COLO829 (cell line): ENCODE results near the gene USP16.
A peak's percentile ranks its signal among the peaks of the same experiment; 100 is the strongest.

Source experiments
- DNase-seq: peaks from one replicate; pipeline ENCODE4 v3.0.0; 2012; ENCODE audit warnings: low spot score

USP16 gene

DNA sequence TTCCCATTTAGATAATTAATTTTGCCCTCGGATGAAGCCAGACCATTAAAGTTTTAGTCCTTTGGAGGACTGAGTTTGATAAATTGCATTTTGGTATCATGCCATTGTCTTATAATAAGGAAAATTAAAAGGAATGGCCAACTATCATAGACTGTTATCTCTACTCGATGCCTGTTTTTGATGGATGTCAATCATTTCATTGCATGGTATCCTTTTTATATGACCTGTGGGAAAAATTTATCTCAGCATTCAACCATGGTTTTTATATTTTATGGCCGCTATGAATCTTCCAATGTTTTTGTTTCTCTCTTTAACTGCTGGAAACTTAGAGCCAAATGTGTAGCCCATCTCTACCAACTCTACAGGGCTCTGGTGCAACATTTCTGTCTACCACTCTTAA, 58.8 kb downstream of the USP16 start:
- no peak for DNase-seq

DNA sequence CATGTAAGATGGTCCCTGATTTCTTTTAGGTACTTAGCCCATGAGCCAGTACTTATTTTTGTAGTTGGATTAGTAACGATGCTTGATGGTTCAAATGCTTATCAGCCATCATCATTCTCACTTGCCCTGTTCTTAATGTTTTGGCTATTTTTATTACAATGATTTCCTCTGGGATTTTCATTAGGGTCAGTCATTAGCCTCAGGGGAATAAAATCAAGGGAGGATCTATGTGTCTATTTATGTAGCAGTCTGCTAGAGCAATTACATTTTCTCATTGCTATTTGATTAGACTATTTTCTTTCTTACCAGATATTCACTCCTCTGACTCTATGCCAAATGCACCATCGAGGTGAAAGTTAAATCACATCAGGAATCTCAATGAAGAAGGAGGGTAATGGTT, 59.9 kb downstream of the USP16 start:
- DNase-seq: peak; percentile 8

DNA sequence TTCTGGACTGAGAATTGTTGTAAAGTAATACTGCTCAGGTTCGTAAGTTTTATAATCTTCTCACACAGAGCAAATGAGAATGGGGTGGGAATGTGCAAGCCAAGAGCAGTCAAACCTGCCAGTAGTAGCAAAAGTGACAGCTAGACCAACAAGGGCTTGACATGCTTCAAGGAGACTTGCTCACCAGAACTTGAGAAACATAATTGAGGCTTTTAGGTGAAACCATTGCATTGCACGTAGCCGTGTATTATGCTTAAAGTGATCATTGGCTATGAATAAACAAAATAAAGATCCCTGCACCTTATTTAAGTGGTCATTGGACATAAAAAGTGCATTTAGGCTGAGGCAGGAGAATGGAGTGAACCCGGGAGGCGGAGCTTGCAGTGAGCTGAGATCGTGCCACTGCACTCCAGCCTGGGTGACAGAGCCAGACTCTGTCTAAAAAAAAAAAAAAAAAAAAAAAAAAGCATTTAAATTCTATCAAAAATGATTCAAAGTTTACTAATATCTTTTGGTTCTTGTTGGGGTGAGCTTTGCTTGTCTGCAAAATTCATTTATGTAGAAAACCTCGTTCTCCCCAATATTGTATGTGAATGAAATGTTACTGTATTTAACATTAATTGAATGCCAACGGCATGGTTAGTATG, 60.8 kb downstream of the USP16 start:
- DNase-seq: no peak

DNA sequence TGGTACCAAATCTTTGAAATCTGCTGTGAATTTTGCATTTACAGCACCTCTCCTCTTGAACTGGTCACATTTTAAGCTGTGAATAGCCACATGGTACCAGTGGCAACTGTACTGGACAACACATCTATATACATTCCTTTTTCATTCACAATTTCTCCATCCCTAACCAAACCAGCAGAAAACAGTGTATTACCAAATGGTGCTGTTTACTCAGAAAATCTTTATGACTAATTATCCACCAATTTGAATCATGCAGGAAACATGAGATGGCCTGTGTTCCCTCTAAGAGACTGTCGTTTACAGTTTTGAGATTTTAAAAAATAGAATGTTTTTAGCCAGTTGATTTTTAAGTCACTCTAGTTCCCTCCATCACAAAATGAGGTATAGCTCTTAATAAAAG, 66.6 kb downstream of the USP16 start:
- DNase-seq: peak; percentile 40

DNA sequence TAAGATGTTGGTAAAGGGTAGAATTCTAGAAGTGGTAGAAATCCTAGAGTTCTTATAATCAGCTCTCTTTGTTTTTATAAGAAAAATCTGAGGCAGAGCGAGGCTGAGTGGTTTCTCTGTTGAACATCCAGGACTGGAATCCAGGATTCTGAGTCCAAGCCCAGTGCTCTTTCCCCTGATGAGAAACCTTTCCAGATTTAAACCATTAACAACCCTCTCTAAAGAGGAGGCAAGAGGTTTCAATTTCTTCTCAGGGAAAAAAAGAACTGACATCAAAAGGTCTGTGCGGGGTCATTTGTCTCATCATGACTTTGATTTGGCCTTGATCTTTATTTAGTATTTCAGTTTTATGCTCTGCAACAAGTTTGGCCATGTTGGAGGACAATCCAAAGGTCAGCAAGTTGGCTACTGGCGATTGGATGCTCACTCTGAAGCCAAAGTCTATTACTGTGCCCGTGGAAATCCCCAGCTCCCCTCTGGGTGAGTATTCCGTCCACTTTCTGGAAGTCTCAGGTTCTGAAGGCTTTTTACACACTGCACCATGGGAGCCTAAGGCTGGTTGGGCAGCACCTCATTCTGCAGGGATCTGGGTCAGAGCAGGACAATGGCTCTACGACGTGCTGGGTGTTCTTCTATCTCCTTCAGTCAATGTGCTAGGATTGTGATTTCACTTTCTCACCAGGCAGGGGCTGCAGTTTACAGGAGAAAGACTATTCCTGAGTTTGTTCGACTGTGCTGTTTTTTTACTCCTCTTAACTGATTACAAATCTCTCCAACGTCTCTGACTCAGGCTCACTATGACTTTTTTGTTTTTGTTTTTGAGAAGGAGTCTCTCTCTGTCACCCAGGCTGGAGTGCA, 67.9 kb downstream of the USP16 start:
- no peak for DNase-seq

DNA sequence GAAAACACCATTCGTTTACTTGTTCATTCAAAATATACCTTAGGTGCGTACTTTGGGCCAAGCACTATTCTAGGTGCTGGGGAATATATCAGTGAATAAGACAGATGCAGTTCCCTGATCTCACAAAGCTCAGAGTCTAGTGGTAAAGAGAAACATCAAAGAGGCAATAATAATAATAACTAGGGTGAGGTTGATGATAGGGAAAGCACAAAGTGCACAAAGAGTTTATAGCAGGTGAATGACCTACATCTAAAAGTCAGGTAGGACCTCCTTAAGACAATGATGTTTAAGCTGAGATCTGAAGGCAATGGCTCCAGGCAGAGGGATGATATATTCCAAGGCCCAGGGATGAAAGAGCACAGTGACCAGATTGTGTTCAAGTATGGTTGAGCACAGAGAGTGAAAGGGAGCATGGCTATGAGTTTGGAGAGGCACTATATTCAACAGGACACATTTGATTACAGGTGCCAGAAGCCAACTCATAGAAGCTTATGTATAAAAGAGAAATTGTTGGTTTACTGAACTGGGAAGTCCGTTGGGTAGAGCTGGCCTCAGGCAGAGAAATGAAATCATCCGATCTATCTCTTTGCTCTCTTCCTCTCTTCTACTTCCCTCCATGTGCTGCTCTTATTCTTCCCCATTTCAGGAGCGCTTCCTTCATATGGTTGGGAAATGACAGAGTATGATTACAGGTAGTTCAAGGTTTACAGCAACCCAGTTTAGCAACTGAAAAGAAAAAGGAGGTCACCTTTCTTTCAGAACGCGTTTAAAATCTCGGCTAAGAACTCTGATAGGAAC, 71.9 kb downstream of the USP16 start:
- no peak for DNase-seq

DNA sequence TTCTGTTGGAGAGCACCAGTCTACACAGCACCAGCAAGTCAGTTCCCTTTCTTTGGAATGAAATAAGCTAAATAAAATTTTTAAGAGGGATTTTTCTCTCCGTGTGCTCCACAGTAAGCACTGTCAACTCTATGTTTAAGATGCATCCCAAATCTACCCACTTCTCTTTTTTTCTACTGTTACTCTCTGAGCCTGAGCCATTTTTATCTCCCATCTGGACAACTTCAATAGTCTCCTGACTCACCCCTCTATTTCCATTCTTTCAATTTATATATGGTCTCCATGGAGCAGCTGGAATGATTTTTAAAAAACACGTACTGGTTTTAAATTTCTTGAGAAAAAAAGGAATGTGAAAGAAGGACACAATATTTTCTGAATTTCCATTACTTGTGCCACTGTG, 73.7 kb downstream of the USP16 start:
- no peak for DNase-seq

DNA sequence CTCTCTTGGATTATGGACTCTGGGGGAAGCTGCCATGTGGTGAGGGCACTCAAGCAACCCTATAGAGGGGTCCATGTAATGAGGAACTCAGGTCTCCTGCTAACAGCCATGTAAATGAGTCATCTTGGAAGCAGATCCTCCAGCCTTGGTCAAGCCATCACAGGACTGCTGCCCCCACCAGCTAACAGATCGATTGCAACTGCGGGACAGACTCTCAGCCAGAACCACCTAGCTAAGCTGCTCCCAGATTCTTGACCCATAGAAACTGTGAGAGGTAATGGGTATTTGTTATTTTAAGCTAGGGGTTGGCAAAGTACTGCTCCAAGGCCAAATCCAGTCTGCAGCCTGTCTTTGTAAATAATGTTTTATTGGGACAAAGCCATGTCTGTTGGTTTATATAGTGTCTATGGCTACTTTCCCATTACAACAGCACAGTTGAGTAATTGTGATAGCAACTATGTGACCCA, 78.4 kb downstream of the USP16 start:
- no peak for DNase-seq
